Measurements from ENCODE around the gene NADSYN1. TPM values are rescaled to one million over a fixed set of nuclear protein-coding genes. Genes with fewer than 3 reads are reported as not detected.
A peak's percentile ranks its signal among the peaks of the same experiment; 100 is the strongest.

The NADSYN1 gene
- total and polyA plus RNA-seq, 8 donors = 18.4 to 77.3 (median 29.4) TPM

GRCh38 chr11:71441251-71441650 lies 11.8 kb upstream of the NADSYN1 start:
- DNase-seq (peak in 1 of 6 donors; percentile 21), FAIRE-seq (no peak), ATAC-seq (no peak)
- peaks cover 0 to 6% (median 0%) of the 10 kb centered on the region in 3 donors for H3K36me3 ChIP-seq
- H3K9me3 ChIP-seq = no peaks in the 10 kb centered on the region
- intact Hi-C loops (cut with DNase I) = no loop called here
- H3K4me3 ChIP-seq = no peak overlapping the region
- no peak for TF ChIP-seq CTCF (IDR thresholded peaks at IDR 0.05)
- H3K27me3 ChIP-seq = no peaks in the 10 kb centered on the region
- no peaks in the 10 kb centered on the region for H3K4me1 ChIP-seq
- H3K27ac ChIP-seq = no peak overlapping the region
- 96 to 98% methylated on average over 11 of the region's 11 CpGs for WGBS, 2 donors

GRCh38 chr11:71442123-71442522 lies 10.9 kb upstream of the NADSYN1 start:
- Histone ChIP-seq H3K36me3 (peaks cover 0 to 6% (median 0%) of the 10 kb centered on the region in 3 donors), H3K9me3 (no peaks in the 10 kb centered on the region), H3K27ac (no peak overlapping the region), H3K27me3 (no peaks in the 10 kb centered on the region), H3K4me1 (no peaks in the 10 kb centered on the region), H3K4me3 (no peak overlapping the region)
- no peak for FAIRE-seq
- DNase-seq = no peak
- TF ChIP-seq CTCF (IDR thresholded peaks at IDR 0.05) = no peak
- ATAC-seq = no peak
- 91 to 93% methylated on average over 8 of the region's 8 CpGs for WGBS, 2 donors
- intact Hi-C loops (cut with DNase I) = no loop called here

- H3K4me1 ChIP-seq = no peaks in the 10 kb centered on the region
- ATAC-seq (no peak), DNase-seq (no peak), FAIRE-seq (no peak)
- H3K36me3 ChIP-seq = peaks cover 0 to 6% (median 0%) of the 10 kb centered on the region in 3 donors
- no peaks in the 10 kb centered on the region for H3K9me3 ChIP-seq
- no peak for TF ChIP-seq CTCF (IDR thresholded peaks at IDR 0.05)
- WGBS, 2 donors = 96 to 97% methylated on average over 5 of the region's 5 CpGs
- H3K4me3 ChIP-seq = no peak overlapping the region
- intact Hi-C loops (cut with DNase I) = no loop called here
- H3K27me3 ChIP-seq = no peaks in the 10 kb centered on the region
- no peak overlapping the region for H3K27ac ChIP-seq
Measured at GRCh38 chr11:71442880-71443279, 10.1 kb upstream of the NADSYN1 start.

- DNase-seq (no peak), FAIRE-seq (no peak), ATAC-seq (no peak)
- TF ChIP-seq CTCF (IDR thresholded peaks at IDR 0.05) = no peak
- H3K27ac ChIP-seq = no peak overlapping the region
- no peaks in the 10 kb centered on the region for H3K4me1 ChIP-seq
- intact Hi-C loops (cut with DNase I) = no loop called here
- H3K36me3 ChIP-seq = peaks cover 0 to 2% (median 0%) of the 10 kb centered on the region in 3 donors
- WGBS, 2 donors = 94 to 97% methylated on average over 20 of the region's 20 CpGs
- H3K9me3 ChIP-seq = no peaks in the 10 kb centered on the region
- H3K27me3 ChIP-seq = no peaks in the 10 kb centered on the region
- no peak overlapping the region for H3K4me3 ChIP-seq
Measured at GRCh38 chr11:71443736-71444445, 9.1 kb upstream of the NADSYN1 start.

GRCh38 chr11:71444811-71445210 lies 8.2 kb upstream of the NADSYN1 start:
- intact Hi-C loops (cut with DNase I) = no loop called here
- WGBS, 2 donors = 92 to 93% methylated on average over 6 of the region's 6 CpGs
- ATAC-seq = no peak
- no peak for TF ChIP-seq CTCF (IDR thresholded peaks at IDR 0.05)
- Histone ChIP-seq H3K27me3 (no peaks in the 10 kb centered on the region), H3K36me3 (no peaks in the 10 kb centered on the region), H3K27ac (no peak overlapping the region), H3K9me3 (no peaks in the 10 kb centered on the region), H3K4me3 (no peak overlapping the region), H3K4me1 (peaks cover 0 to 2% (median 0%) of the 10 kb centered on the region in 3 donors)
- FAIRE-seq = no peak
- DNase-seq = no peak
